Immature natural killer cell (primary cell): ENCODE results near the gene DCPS. TPM values are rescaled to one million over a fixed set of nuclear protein-coding genes. Genes with fewer than 3 reads are reported as not detected.
"Not testable (repeated sequence)": the region's sequence is repeated elsewhere in the genome, so short reads cannot be mapped to it uniquely, and the experiment has no call there.

Source experiments
- DNase-seq, 3 donors: peaks; one replicate each; pipeline ENCODE4 v3.0.0; 2022; ENCODE audit warnings: mixed read lengths in 1 of 3
- H3K27ac Mint-ChIP-seq, 6 donors: one replicate each; pipeline ENCODE4 v1.8.0; 2020; ENCODE audit warnings: mixed read lengths in 6 of 6, mild to moderate bottlenecking in 5 of 6, inconsistent platforms in 4 of 6, moderate library complexity in 3 of 6
- H3K27me3 Mint-ChIP-seq, 3 donors: one replicate each; pipeline ENCODE4 v1.8.0; 2020 to 2021; ENCODE audit warnings: low read depth in 3 of 3, mild to moderate bottlenecking in 3 of 3, mixed read lengths in 3 of 3, moderate library complexity in 3 of 3, inconsistent platforms in 1 of 3
- H3K36me3 Mint-ChIP-seq, 3 donors: one replicate each; pipeline ENCODE4 v1.8.0; 2020; ENCODE audit warnings: mixed read lengths in 3 of 3, inconsistent platforms in 2 of 3, mild to moderate bottlenecking in 2 of 3
- H3K4me1 Mint-ChIP-seq, 2 donors: one replicate each; pipeline ENCODE4 v1.8.0; 2020; ENCODE audit warnings: inconsistent platforms in 2 of 2, mild to moderate bottlenecking in 2 of 2, mixed read lengths in 2 of 2, moderate library complexity in 1 of 2
- H3K4me3 Mint-ChIP-seq, 5 donors: one replicate each; pipeline ENCODE4 v1.8.0; 2020; ENCODE audit warnings: mild to moderate bottlenecking in 5 of 5, mixed read lengths in 5 of 5, inconsistent platforms in 3 of 5, moderate library complexity in 3 of 5
- H3K9me3 Mint-ChIP-seq, 6 donors: one replicate each; pipeline ENCODE4 v1.8.0; 2020; ENCODE audit warnings: mild to moderate bottlenecking in 6 of 6, mixed read lengths in 6 of 6, inconsistent platforms in 4 of 6, moderate library complexity in 3 of 6
- polyA plus RNA-seq, 3 donors: library from polyadenylated mRNA; unstranded; fragments of 300-500 nt; fragmentation: Illumina TruSeq; gene quantifications; one replicate each; pipeline ENCODE4 v1.2.3, GENCODE V29; 2021

Gene DCPS, protein sequence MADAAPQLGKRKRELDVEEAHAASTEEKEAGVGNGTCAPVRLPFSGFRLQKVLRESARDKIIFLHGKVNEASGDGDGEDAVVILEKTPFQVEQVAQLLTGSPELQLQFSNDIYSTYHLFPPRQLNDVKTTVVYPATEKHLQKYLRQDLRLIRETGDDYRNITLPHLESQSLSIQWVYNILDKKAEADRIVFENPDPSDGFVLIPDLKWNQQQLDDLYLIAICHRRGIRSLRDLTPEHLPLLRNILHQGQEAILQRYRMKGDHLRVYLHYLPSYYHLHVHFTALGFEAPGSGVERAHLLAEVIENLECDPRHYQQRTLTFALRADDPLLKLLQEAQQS
- 10 to 100 TPM; 33.1 to 65.7 (median 40.6) TPM for polyA plus RNA-seq

GRCh38 chr11:126303623-126304456 lies at the start of gene DCPS:
TSS of gene DCPS (plus strand) at chr11:126304060. CDS start at chr11:126304081, 21 bp downstream.
- Mint-ChIP-seq H3K4me1 (peaks cover 33 to 49% of the 10 kb centered on the region in 2 donors), H3K27me3 (peaks cover 0 to 3% (median 0%) of the 10 kb centered on the region in 3 donors), H3K4me3 (peak within 1 kb of the TSS; percentile 92 to 99 (median 96)), H3K9me3 (no peaks in the 10 kb centered on the region), H3K36me3 (peaks cover 3 to 15% (median 7%) of the 10 kb centered on the region in 3 donors), H3K27ac (peak within 1 kb of the TSS; percentile 88 to 99 (median 96))
- peak; percentile 89 to 90 (median 89) for DNase-seq

GRCh38 chr11:126254819-126255218 lies 49.0 kb upstream of the DCPS start:
- H3K4me1 Mint-ChIP-seq = no peaks in the 10 kb centered on the region
- peak overlapping the region in 2 of 6 donors; percentile 19 to 21 for H3K27ac Mint-ChIP-seq
- no peak for DNase-seq
- peaks cover 5 to 15% (median 6%) of the 10 kb centered on the region in 3 donors for H3K36me3 Mint-ChIP-seq
- no peaks in the 10 kb centered on the region for H3K27me3 Mint-ChIP-seq
- no peak overlapping the region for H3K4me3 Mint-ChIP-seq
- H3K9me3 Mint-ChIP-seq = no peaks in the 10 kb centered on the region

DNA sequence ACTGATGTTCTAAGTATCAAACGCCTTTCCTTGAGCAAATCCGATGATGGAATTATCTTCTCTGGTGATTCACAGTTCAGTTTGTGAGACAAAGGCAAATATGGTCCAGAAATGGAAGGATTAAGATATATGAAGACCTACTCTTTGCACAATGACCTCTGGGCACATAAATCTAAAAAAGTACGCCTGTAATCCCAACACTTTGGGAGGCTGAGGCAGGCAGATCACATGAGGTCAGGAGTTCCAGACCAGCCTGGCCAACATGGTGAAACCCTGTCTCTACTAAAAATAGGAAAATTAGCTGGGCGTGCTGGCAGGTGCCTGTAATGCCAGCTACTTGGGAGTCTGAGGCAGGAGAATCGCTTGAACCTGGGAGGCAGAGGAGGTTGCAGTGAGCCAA lies 48.4 kb upstream of the DCPS start:
- peak overlapping the region in 1 of 6 donors; percentile 49 for H3K27ac Mint-ChIP-seq
- H3K4me1 Mint-ChIP-seq, H3K9me3 Mint-ChIP-seq, H3K27me3 Mint-ChIP-seq, H3K4me3 Mint-ChIP-seq, DNase-seq: not testable (repeated sequence)
- peaks cover 5 to 12% (median 6%) of the 10 kb centered on the region in 3 donors for H3K36me3 Mint-ChIP-seq

GRCh38 chr11:126256216-126256615 lies 47.6 kb upstream of the DCPS start:
- peaks cover 5 to 9% (median 6%) of the 10 kb centered on the region in 3 donors for H3K36me3 Mint-ChIP-seq
- H3K4me3 Mint-ChIP-seq = no peak overlapping the region
- no peaks in the 10 kb centered on the region for H3K4me1 Mint-ChIP-seq
- H3K27ac Mint-ChIP-seq = no peak overlapping the region
- no peaks in the 10 kb centered on the region for H3K27me3 Mint-ChIP-seq
- DNase-seq = no peak
- H3K9me3 Mint-ChIP-seq = no peaks in the 10 kb centered on the region

GRCh38 chr11:126257144-126257543 lies 46.7 kb upstream of the DCPS start:
- H3K4me1 Mint-ChIP-seq = no peaks in the 10 kb centered on the region
- peaks cover 5 to 8% (median 6%) of the 10 kb centered on the region in 3 donors for H3K36me3 Mint-ChIP-seq
- no peaks in the 10 kb centered on the region for H3K9me3 Mint-ChIP-seq
- no peaks in the 10 kb centered on the region for H3K27me3 Mint-ChIP-seq
- no peak for DNase-seq
- no peak overlapping the region for H3K4me3 Mint-ChIP-seq
- peak overlapping the region in 3 of 6 donors; percentile 0 to 46 (median 30) for H3K27ac Mint-ChIP-seq

GRCh38 chr11:126257764-126258163 lies 46.1 kb upstream of the DCPS start:
- no peaks in the 10 kb centered on the region for H3K4me1 Mint-ChIP-seq
- no peaks in the 10 kb centered on the region for H3K27me3 Mint-ChIP-seq
- H3K4me3 Mint-ChIP-seq = no peak overlapping the region
- peaks cover 8 to 9% (median 9%) of the 10 kb centered on the region in 3 donors for H3K36me3 Mint-ChIP-seq
- H3K27ac Mint-ChIP-seq = peak overlapping the region in 1 of 6 donors; percentile 30
- H3K9me3 Mint-ChIP-seq = no peaks in the 10 kb centered on the region
- DNase-seq = no peak

DNA sequence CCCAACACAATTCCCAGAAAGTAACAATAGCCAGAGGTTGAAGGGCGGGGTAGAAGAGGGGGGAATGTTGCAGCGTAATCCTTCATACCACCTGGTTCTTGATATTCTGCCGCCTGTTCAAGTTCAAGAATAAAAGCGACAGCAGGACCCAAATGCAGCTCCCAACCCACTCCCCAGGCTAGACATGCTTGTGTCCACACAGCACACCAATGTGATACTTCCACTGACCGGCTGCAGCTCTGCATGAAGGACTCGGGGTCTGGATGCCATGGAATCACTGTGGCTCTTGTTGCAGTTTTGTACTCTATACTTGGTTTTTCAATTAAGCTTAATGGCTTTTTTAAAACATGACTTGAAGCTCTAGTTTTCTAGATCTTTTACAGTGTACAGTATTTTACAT lies 41.6 kb upstream of the DCPS start:
- DNase-seq = no peak
- H3K4me1 Mint-ChIP-seq = peaks cover 8 to 18% of the 10 kb centered on the region in 2 donors
- H3K27ac Mint-ChIP-seq = peak overlapping the region in 2 of 6 donors; percentile 39 to 75
- H3K36me3 Mint-ChIP-seq = peaks cover 10 to 45% (median 36%) of the 10 kb centered on the region in 3 donors
- H3K4me3 Mint-ChIP-seq = no peak overlapping the region
- H3K27me3 Mint-ChIP-seq = peaks cover 0 to 2% (median 0%) of the 10 kb centered on the region in 3 donors
- H3K9me3 Mint-ChIP-seq = no peaks in the 10 kb centered on the region

DNA sequence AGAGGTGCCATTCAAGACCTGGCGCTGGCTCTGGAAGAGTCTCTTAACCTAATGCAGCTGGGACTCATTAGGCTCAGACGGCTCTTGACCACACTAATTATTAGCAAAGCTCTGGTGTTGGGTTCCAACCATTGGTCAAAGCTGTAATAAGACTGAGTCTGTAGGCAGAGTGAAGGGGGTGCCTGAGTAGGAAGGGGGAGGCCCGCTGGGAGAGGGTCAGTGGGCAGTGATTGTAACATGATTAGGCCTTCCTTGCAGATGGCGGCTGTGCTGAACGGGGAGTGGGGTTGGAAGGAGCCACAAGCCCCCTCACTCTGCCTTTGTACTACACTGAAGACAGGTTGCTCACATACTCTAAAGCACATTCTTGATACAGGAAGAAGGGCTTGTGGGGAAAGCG lies 40.4 kb upstream of the DCPS start:
- no peak for DNase-seq
- Mint-ChIP-seq H3K27me3 (peaks cover 0 to 3% (median 2%) of the 10 kb centered on the region in 3 donors), H3K4me1 (peaks cover 17 to 28% of the 10 kb centered on the region in 2 donors), H3K9me3 (no peaks in the 10 kb centered on the region), H3K36me3 (peaks cover 11 to 47% (median 36%) of the 10 kb centered on the region in 3 donors), H3K4me3 (no peak overlapping the region), H3K27ac (peak overlapping the region in 2 of 6 donors; percentile 20 to 51)

DNA sequence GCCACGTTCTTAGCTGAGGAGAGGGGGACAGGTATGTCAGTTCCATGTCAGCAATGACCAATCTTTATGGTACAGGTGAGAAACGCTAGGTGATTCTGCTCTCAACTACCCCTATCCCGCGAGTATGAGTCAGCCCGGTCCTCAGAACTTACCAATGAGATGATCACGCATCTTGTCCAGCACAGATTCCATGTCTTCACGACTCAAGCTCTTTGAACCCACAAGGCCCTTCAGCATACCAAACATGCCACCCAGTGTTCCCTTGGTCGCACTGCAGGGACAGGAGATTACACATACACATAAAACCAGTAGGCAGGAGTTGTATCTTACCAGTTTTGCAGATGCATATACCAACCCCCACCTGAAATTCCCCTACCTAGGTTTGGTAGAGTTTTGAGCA lies 38.0 kb upstream of the DCPS start:
- Mint-ChIP-seq H3K36me3 (peaks cover 11 to 47% (median 36%) of the 10 kb centered on the region in 3 donors), H3K4me3 (peak overlapping the region in 2 of 5 donors; percentile 11 to 24), H3K27me3 (peaks cover 1 to 9% (median 3%) of the 10 kb centered on the region in 3 donors), H3K27ac (peak overlapping the region; percentile 22 to 97 (median 70)), H3K4me1 (peaks cover 35 to 45% of the 10 kb centered on the region in 2 donors), H3K9me3 (no peaks in the 10 kb centered on the region)
- DNase-seq = no peak

GRCh38 chr11:126267650-126268049 lies 36.2 kb upstream of the DCPS start:
- no peaks in the 10 kb centered on the region for H3K9me3 Mint-ChIP-seq
- H3K4me3 Mint-ChIP-seq = peak overlapping the region; percentile 94 to 98 (median 97)
- DNase-seq = no peak
- H3K27ac Mint-ChIP-seq = peak overlapping the region; percentile 96 to 99 (median 98)
- H3K36me3 Mint-ChIP-seq = peaks cover 13 to 45% (median 35%) of the 10 kb centered on the region in 3 donors
- H3K4me1 Mint-ChIP-seq = peaks cover 36 to 45% of the 10 kb centered on the region in 2 donors
- peaks cover 1 to 11% (median 3%) of the 10 kb centered on the region in 3 donors for H3K27me3 Mint-ChIP-seq

DNA sequence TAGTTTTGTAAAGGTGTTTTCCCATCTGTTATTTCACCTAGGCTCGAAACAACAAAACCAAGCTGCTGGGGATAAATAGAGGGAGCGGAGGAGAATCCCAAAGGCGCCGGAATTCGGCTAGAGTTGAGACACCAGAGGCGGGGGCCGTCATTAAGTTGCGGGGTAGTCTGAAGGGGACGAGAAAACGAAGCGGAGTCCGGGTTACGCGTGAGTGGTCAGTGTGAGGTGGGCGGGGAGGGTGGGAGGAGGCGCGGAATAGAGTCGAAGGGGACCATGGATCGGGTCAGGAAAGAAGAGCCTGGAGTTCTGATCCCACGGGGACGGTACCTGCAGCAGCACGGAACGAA lies 35.5 kb upstream of the DCPS start:
- H3K9me3 Mint-ChIP-seq = no peaks in the 10 kb centered on the region
- DNase-seq = no peak

GRCh38 chr11:126268708-126269579 lies 34.9 kb upstream of the DCPS start, which contains the start of the genes FOXRED1 and SRPRA:
TSS of gene FOXRED1 (plus strand) at chr11:126269154. CDS start at chr11:126269207, 53 bp downstream.
TSS of gene SRPRA (minus strand) at chr11:126268895. CDS start at chr11:126268804, 91 bp downstream.
- Mint-ChIP-seq H3K36me3 (peaks cover 14 to 37% (median 27%) of the 10 kb centered on the region in 3 donors), H3K27ac (peak within 1 kb of the TSS; percentile 96 to 99 (median 98)), H3K27me3 (peaks cover 1 to 11% (median 3%) of the 10 kb centered on the region in 3 donors), H3K9me3 (no peaks in the 10 kb centered on the region), H3K4me1 (peaks cover 36 to 45% of the 10 kb centered on the region in 2 donors), H3K4me3 (peak within 1 kb of the TSS; percentile 94 to 98 (median 97))
- peak; percentile 100 for DNase-seq

More for the DNA sequence above, 35.5 kb upstream of the DCPS start:
- Mint-ChIP-seq H3K27ac (peak overlapping the region; percentile 96 to 99 (median 98)), H3K4me3 (peak overlapping the region; percentile 94 to 98 (median 97)), H3K27me3 (peaks cover 1 to 11% (median 3%) of the 10 kb centered on the region in 3 donors), H3K36me3 (peaks cover 15 to 38% (median 28%) of the 10 kb centered on the region in 3 donors), H3K4me1 (peaks cover 36 to 45% of the 10 kb centered on the region in 2 donors)

DNA sequence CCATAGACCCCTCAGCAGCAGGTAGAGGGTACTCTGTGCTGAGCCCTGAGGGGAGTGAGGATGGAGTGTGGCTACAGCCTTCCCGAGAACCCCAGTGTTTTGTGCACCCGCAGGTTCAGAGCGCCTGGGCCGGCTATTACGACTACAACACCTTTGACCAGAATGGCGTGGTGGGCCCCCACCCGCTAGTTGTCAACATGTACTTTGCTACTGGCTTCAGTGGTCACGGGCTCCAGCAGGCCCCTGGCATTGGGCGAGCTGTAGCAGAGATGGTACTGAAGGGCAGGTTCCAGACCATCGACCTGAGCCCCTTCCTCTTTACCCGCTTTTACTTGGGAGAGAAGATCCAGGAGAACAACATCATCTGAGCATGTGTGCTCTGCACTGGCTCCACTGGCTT lies 26.5 kb upstream of the DCPS start:
- DNase-seq = no peak
- H3K4me1 Mint-ChIP-seq = peaks cover 12 to 15% of the 10 kb centered on the region in 2 donors
- no peak overlapping the region for H3K27ac Mint-ChIP-seq
- H3K36me3 Mint-ChIP-seq = peaks cover 7 to 27% (median 16%) of the 10 kb centered on the region in 3 donors
- H3K9me3 Mint-ChIP-seq = no peaks in the 10 kb centered on the region
- H3K27me3 Mint-ChIP-seq = peaks cover 2 to 9% (median 4%) of the 10 kb centered on the region in 3 donors
- H3K4me3 Mint-ChIP-seq = no peak overlapping the region
